Fibroblast of lung (primary cell): ENCODE measurements around the gene GRIN2A.

ENCODE experiments used
- EZH2 ChIP-seq: IDR thresholded peaks from 2 replicates; pipeline ENCODE4 v1.5.1; 2012; ENCODE audit warnings: low read length, control low read depth, mild to moderate bottlenecking; ENCODE audit errors: missing control alignments
- TF ChIP-seq, protein P1 (sequence below), 2 donors: IDR thresholded peaks in 1 of 2; conservative IDR thresholded peaks in 1 of 2; 1 replicate in 1 of 2; 2 replicates in 1 of 2; pipeline ENCODE4 v1.5.1; 2011 to 2012; ENCODE audit warnings: low read length in 2 of 2, control low read depth in 1 of 2, inconsistent platforms in 1 of 2, low read depth in 1 of 2, mild to moderate bottlenecking in 1 of 2

DNA sequence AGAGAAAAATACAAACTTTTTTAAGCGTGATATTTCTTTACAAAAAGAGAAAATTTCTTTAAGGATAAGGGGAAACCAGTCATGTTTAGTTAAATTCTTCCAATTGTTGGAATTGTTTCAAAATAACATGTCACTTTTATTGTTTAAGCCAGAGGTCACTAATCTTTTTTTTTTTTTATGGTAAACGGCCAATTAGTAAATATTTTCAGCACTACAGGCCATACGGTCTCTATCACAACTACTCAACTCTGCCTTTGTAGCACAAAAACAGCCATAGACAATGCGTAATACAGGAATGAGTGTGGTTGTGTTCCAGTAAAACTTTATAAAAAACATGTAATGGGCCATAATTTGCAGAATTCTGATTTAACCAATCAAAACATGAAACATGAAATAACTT lies 401.4 kb downstream of the GRIN2A start:
- TF ChIP-seq, protein P1, sequence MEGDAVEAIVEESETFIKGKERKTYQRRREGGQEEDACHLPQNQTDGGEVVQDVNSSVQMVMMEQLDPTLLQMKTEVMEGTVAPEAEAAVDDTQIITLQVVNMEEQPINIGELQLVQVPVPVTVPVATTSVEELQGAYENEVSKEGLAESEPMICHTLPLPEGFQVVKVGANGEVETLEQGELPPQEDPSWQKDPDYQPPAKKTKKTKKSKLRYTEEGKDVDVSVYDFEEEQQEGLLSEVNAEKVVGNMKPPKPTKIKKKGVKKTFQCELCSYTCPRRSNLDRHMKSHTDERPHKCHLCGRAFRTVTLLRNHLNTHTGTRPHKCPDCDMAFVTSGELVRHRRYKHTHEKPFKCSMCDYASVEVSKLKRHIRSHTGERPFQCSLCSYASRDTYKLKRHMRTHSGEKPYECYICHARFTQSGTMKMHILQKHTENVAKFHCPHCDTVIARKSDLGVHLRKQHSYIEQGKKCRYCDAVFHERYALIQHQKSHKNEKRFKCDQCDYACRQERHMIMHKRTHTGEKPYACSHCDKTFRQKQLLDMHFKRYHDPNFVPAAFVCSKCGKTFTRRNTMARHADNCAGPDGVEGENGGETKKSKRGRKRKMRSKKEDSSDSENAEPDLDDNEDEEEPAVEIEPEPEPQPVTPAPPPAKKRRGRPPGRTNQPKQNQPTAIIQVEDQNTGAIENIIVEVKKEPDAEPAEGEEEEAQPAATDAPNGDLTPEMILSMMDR (conservative IDR thresholded peaks at IDR 0.05 in 1 of 2, IDR thresholded peaks at IDR 0.05 in 1 of 2; ENCODE audit: low read depth in 1 of 2, low read length in 2 of 2) = no peak
- TF ChIP-seq EZH2 = no peak
